Upper lobe of right lung (tissue), 1 donor: Measurements from ENCODE around the gene SLC13A4. TPM values are rescaled to one million over a fixed set of nuclear protein-coding genes. Genes with fewer than 3 reads are reported as not detected.

ENCODE experiments used
- ATAC-seq: fragments of 200-7000 bp; cut with Tn5 transposase; one replicate; pipeline ENCODE4 v1.9.1; 2020; ENCODE audit warnings: mild to moderate bottlenecking, moderate library complexity
- DNase-seq: peaks from one replicate; pipeline ENCODE4 v3.0.0-alpha.2; 2020
- H3K27ac ChIP-seq: fragments of 200-600 bp; one replicate; pipeline ENCODE4 v1.8.0; 2022
- H3K27me3 ChIP-seq: fragments of 200-600 bp; one replicate; pipeline ENCODE4 v1.8.0; 2022; ENCODE audit warnings: mild to moderate bottlenecking
- H3K36me3 ChIP-seq: fragments of 200-600 bp; one replicate; pipeline ENCODE4 v1.8.0; 2022
- H3K4me1 ChIP-seq: fragments of 200-600 bp; one replicate; pipeline ENCODE4 v1.8.0; 2022
- H3K4me3 ChIP-seq: fragments of 200-600 bp; one replicate; pipeline ENCODE4 v1.8.0; 2022; ENCODE audit warnings: mild to moderate bottlenecking
- H3K9me3 ChIP-seq: fragments of 200-600 bp; one replicate; pipeline ENCODE4 v1.8.0; 2022
- intact Hi-C: fragments of 100-400 bp; cut with DNase I; formaldehyde crosslinking; loops from one replicate; pipeline ENCODE4 v1.11.0; 2022
- total RNA-seq: library from RNA; stranded (reverse); fragmentation: NEBNext Ultra II Directional; extraction: Animal tissue kit (Norgen Biotek cat#: 25700); gene quantifications from one replicate; pipeline ENCODE4 v1.2.1, GENCODE V29; 2021
- TF ChIP-seq, protein P1 (sequence below): fragments of 200-600 bp; IDR thresholded peaks from one replicate; pipeline ENCODE4 v1.8.0; 2022; ENCODE audit warnings: antibody characterized with exemption
- donor health status: DM: no; HTN: yes; CAD: no; lungs with severe emphysema.

Gene SLC13A4
- total RNA-seq, 1 donor from 2014 or later, result not detected

GRCh38 chr7:135721198-135721820, 6.7 kb downstream of the SLC13A4 start:
- Histone ChIP-seq H3K9me3 (no peaks in the 10 kb centered on the region), H3K27me3 (no peaks in the 10 kb centered on the region), H3K4me3 (no peak overlapping the region), H3K4me1 (no peaks in the 10 kb centered on the region), H3K36me3 (no peaks in the 10 kb centered on the region), H3K27ac (no peak overlapping the region)
- ATAC-seq (no peak), DNase-seq (peak; percentile 45)
- TF ChIP-seq, protein P1, sequence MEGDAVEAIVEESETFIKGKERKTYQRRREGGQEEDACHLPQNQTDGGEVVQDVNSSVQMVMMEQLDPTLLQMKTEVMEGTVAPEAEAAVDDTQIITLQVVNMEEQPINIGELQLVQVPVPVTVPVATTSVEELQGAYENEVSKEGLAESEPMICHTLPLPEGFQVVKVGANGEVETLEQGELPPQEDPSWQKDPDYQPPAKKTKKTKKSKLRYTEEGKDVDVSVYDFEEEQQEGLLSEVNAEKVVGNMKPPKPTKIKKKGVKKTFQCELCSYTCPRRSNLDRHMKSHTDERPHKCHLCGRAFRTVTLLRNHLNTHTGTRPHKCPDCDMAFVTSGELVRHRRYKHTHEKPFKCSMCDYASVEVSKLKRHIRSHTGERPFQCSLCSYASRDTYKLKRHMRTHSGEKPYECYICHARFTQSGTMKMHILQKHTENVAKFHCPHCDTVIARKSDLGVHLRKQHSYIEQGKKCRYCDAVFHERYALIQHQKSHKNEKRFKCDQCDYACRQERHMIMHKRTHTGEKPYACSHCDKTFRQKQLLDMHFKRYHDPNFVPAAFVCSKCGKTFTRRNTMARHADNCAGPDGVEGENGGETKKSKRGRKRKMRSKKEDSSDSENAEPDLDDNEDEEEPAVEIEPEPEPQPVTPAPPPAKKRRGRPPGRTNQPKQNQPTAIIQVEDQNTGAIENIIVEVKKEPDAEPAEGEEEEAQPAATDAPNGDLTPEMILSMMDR, result no peak
- intact Hi-C loops, result no loop called here

DNA sequence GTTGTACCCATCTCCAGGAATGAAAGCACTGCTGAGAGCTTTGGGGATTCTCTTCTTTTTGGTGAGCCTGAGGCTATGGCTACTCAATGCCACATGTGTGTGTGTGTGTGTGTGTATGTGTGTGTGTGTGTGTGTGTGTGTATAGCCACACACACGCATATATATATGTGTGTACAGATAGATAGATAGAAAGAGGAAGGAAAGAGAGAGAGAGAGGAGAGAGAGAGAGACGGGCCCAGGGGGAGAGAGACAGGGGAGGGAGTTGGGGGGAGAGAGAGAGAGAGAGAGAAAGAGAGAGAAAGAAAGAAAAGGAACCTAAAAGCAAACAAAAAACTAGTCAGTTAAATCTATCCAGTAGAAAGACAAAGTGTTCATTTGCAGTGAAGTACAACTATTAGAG, 8.3 kb downstream of the SLC13A4 start:
- DNase-seq (no peak), ATAC-seq (no peak)
- Histone ChIP-seq H3K36me3 (no peaks in the 10 kb centered on the region), H3K27ac (no peak overlapping the region), H3K27me3 (no peaks in the 10 kb centered on the region), H3K4me3 (no peak overlapping the region), H3K4me1 (no peaks in the 10 kb centered on the region), H3K9me3 (no peaks in the 10 kb centered on the region)
- intact Hi-C loops, result no loop called here
- TF ChIP-seq, protein P1, result no peak

GRCh38 chr7:135718794-135719437, 9.1 kb downstream of the SLC13A4 start:
- Histone ChIP-seq H3K27ac (no peak overlapping the region), H3K9me3 (no peaks in the 10 kb centered on the region), H3K4me3 (no peak overlapping the region), H3K27me3 (no peaks in the 10 kb centered on the region), H3K36me3 (no peaks in the 10 kb centered on the region), H3K4me1 (no peaks in the 10 kb centered on the region)
- intact Hi-C loops, result no loop called here
- TF ChIP-seq, protein P1, result no peak
- no peak for ATAC-seq
- no peak for DNase-seq

GRCh38 chr7:135718219-135718618, 9.8 kb downstream of the SLC13A4 start:
- ATAC-seq (no peak), DNase-seq (no peak)
- H3K4me1 ChIP-seq, result no peaks in the 10 kb centered on the region
- H3K4me3 ChIP-seq, result no peak overlapping the region
- no peaks in the 10 kb centered on the region for H3K9me3 ChIP-seq
- H3K27me3 ChIP-seq, result no peaks in the 10 kb centered on the region
- TF ChIP-seq, protein P1, result no peak
- H3K27ac ChIP-seq, result no peak overlapping the region
- intact Hi-C loops, result no loop called here
- H3K36me3 ChIP-seq, result no peaks in the 10 kb centered on the region

DNA sequence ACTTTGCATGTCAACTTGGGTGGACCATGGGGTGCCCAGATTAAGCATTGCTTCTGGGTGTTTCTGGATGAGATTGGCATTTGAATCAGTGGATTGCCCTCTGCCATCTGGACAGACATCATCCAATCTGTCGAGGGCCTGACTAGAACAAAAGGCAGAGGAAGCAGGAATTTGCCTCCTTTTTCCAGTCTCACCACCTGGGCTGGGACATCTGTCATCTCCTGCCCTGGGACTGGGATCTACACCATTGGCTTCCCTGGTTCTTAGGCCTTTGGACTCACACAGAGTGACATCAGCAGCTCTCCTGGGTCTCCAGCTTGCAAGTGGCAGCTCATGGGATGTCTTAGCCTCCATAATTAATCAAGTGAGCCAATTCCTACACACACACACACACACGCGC, 10.3 kb downstream of the SLC13A4 start:
- H3K27ac ChIP-seq, result no peak overlapping the region
- no peaks in the 10 kb centered on the region for H3K9me3 ChIP-seq
- DNase-seq (no peak), ATAC-seq (no peak)
- no peaks in the 10 kb centered on the region for H3K27me3 ChIP-seq
- intact Hi-C loops, result no loop called here
- H3K4me1 ChIP-seq, result no peaks in the 10 kb centered on the region
- no peaks in the 10 kb centered on the region for H3K36me3 ChIP-seq
- H3K4me3 ChIP-seq, result no peak overlapping the region
- TF ChIP-seq, protein P1, result no peak
